ENCODE results near the gene NOM1.

The NOM1 gene

GRCh38 chr7:156984174-156984891, 34.8 kb downstream of the NOM1 start:
- DNase-seq (ENCODE audit: low read depth) = no peak

- DNase-seq (ENCODE audit: low read depth) = no peak
Measured at GRCh38 chr7:156985101-156985992, 35.8 kb downstream of the NOM1 start.

- DNase-seq (ENCODE audit: low read depth) = no peak
Measured at GRCh38 chr7:156986378-156986777, 36.9 kb downstream of the NOM1 start.

- DNase-seq (ENCODE audit: low read depth) = no peak
Measured at GRCh38 chr7:156988343-156989185, 39.1 kb downstream of the NOM1 start.

GRCh38 chr7:156989766-156990535, 40.4 kb downstream of the NOM1 start:
- no peak for DNase-seq (ENCODE audit: low read depth)

GRCh38 chr7:156993021-156993924, 43.8 kb downstream of the NOM1 start:
- DNase-seq (ENCODE audit: low read depth) = no peak

GRCh38 chr7:156993925-156994235, 44.4 kb downstream of the NOM1 start:
- DNase-seq (ENCODE audit: low read depth) = no peak

GRCh38 chr7:156994417-156994816, 44.9 kb downstream of the NOM1 start:
- DNase-seq (ENCODE audit: low read depth) = no peak

GRCh38 chr7:156998988-156999957, 49.8 kb downstream of the NOM1 start:
- no peak for DNase-seq (ENCODE audit: low read depth)

- no peak for DNase-seq (ENCODE audit: low read depth)
Measured at GRCh38 chr7:156999958-157000726, 50.6 kb downstream of the NOM1 start.

- no peak for DNase-seq (ENCODE audit: low read depth)
Measured at GRCh38 chr7:157000741-157001653, 51.5 kb downstream of the NOM1 start.

- DNase-seq (ENCODE audit: low read depth) = no peak
Measured at GRCh38 chr7:157001920-157002818, 52.7 kb downstream of the NOM1 start.

GRCh38 chr7:157002819-157003421, 53.4 kb downstream of the NOM1 start:
- no peak for DNase-seq (ENCODE audit: low read depth)

- no peak for DNase-seq (ENCODE audit: low read depth)
Measured at GRCh38 chr7:157003445-157003755, 53.9 kb downstream of the NOM1 start.

GRCh38 chr7:157003756-157004520, 54.4 kb downstream of the NOM1 start:
- no peak for DNase-seq (ENCODE audit: low read depth)

Data from stimulated activated CD8-positive, alpha-beta memory T cell treated with anti-CD3 and anti-CD28 coated beads, Interleukin-4, amount 100 ng/mL, for 24 hours (primary cell).